ENCODE data around the gene LPCAT1.
"Not testable (repeated sequence)": the region's sequence is repeated elsewhere in the genome, so short reads cannot be mapped to it uniquely, and the experiment has no call there.

LPCAT1 gene

DNA sequence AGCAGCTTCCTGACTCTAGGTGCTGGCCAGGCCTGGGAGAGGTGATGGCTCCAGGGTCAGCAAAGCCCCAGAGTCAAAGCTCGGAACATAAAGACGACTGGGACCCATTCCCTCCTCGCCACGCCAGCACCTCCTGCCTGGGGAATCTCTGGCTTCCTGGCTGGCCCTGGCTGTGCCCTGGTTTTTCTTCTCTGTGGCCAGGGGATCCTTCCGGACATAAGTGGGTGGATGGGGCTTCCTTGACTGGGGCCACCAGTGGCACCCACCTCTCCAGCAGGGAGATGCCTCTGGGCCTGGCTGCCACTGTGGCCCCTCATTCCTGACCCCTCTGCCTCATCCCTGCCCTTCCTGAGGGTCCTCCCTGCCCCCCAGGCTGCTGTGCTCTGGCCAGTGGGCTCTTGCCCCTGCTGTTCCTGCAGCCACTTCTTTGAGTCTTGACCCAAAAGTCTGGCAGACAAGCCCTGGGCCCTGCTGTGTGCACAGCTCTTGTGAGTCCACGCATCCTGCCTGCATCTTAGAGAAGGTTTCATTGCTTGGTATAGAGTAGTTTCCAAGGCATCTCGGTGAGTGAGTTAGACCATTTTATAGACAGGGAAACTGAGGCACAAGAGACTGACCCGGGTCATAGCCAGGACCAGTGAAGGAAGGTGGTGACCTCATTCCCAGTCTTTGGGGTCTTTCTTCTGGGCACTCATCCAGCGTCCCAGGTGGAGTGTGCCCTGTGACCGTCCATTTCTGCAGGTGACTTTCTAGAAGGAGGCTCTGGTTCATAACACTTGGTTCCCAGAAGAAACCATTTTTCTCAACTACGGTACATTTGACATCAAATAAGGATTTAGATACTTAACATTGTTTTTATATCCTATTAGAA lies 17.3 kb upstream of the LPCAT1 start:
- DNase-seq, result no peak

DNA sequence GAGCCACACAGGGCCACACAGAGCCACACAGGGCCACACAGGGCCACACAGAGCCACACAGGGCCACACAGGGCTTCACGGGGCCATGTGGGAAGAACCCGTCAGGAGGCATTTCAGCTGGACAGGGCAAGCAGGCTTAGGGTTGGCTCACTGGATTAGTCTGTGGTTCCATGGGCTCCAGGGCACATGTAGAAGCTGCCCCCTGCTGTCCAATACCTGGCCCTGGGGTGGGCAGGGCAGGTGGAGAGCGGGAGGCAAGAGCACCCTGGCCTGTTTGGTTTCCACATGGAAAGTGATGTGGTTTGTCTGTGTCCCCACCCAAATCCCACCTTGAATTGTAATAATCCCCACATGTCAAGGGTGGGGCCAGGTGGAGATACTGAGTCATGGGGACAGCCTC lies 16.4 kb upstream of the LPCAT1 start:
- DNase-seq, result no peak

DNA sequence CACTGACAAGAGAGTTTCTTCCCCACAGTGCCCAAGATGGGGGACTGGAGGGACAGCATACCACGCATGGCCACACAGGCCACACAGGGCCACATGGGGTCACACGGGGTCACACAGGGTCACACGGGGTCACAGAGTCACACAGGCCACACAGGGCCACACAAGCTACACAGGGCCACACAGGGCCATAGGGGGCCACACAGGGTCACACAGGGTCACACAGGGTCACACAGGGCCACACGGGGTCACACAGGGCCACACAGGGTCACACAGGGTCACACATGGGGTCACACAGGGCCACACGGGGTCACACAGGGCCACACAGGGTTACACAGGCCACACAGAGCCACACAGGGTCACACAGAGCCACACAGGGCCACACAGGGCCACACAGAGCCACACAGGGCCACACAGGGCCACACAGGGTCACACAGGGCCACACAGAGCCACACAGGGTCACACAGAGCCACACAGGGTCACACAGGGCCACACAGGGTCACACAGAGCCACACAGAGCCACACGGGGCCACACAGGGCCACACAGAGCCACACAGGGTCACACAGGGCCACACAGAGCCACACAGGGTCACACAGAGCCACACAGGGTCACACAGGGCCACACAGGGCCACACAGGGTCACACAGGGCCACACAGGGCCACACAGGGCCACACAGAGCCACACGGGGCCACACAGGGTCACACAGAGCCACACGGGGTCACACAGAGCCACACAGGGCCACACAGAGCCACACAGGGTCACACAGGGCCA lies 15.8 kb upstream of the LPCAT1 start:
- not testable (repeated sequence) for DNase-seq

DNA sequence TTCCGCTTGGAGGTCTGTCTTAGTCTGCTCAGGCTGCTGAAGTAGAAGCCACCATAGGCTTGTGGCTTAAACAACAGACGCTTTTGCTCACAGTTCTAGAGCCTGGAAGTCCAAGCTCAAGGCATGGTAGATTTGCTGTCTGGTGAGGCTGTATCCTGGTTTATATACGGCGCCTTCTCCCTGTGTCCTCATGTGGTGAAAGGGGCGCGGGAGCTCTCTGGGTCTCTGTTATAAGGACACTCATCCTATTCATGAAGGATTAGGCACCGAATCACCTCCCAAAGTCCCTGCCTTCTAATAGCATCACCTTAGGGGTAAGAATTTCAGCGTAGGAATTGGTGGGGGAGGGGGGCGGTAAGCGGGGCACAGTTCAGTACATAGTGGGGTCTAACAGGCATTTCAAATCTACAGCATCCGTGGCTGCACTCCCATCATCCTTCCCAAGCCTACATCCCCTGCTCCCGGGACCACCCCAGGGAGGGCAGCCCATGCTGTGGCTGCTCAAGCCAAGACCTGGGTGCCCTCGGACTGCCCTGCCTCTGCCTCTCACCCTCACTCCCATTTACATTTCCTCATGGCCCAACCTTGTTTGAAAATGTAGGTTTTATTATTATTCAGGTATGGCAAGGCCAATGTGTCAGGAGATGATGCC lies 15.1 kb upstream of the LPCAT1 start:
- DNase-seq, result no peak

DNA sequence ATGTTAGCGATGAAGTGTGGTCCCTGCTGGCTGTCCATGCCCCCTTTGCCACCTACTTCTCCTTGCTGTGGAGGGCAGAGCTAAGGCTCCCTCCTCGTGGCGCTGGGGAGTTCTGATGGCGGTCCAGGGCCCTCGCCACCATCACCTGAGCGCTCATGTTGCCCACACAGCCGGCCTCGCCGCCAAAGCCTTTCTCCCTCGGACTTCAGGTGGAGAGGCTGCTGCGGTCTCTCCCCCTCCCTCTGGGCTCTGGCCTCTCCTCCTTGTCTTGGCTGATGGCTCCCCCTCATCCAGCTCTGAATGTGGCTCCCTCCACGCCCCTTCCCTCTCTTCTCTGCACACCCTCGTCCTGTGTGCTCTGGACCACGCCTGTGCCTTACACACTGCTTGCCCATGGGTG lies 14.5 kb upstream of the LPCAT1 start:
- DNase-seq, result no peak

DNA sequence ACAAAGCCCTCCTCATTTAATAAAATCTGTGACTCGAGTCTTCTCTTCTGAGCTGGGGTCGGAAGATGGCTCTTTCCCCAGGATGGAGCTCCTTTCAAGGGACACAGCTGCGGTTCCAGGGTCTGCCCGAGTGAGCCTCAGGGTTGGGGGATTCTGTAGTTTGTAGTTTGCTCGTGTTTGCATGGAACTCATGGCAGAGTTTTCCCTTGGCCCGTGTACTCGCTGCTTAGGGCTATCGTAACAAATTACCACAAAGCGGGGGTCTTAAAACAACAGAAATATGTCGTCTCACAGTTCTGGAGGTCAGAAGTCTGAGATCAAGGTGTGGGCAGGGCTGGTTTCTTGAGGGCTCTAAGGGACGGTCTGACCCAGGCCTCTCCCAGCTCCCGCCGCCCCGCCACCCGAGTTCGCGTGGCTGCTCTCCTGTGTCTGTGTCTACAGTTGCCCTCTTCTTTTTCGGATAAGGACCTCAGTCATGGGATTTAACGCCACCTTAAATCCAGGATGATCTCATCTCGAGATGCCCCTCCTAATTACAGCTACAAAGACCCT lies 13.9 kb upstream of the LPCAT1 start:
- DNase-seq, result no peak

DNA sequence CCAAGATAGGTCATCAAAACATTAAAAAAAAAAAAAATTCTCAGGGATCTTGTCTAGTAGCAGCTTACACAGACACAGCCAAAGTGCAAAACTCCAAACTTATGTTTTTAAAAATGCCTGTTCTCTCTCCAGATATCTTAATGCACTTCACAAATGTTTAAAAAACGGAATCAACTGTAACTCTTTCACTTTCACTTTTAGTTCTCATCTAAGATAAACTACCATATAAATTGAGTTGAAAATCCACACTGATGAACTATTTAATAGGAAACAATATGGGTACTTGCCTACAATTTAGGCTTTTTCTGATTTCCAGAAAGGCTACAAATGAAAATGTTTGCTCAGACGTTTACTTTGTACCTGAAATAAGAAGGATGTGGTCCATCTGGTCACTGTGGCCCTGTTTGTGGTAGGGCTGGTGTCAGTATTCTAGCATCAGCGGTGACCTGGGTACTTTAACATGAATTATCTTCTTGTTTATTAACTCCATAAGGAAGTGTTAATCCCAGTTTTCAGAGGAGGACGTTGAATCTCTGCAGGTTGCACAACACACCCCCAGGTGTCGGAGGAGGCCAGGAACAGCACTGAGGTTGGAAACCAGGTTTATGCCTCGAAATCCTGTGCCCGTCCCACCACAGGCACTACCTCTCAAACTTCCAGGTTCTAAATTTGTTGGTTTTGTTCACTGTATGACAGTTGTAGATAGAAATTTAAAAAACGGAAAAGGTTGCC lies 13.3 kb upstream of the LPCAT1 start:
- DNase-seq, result no peak

DNA sequence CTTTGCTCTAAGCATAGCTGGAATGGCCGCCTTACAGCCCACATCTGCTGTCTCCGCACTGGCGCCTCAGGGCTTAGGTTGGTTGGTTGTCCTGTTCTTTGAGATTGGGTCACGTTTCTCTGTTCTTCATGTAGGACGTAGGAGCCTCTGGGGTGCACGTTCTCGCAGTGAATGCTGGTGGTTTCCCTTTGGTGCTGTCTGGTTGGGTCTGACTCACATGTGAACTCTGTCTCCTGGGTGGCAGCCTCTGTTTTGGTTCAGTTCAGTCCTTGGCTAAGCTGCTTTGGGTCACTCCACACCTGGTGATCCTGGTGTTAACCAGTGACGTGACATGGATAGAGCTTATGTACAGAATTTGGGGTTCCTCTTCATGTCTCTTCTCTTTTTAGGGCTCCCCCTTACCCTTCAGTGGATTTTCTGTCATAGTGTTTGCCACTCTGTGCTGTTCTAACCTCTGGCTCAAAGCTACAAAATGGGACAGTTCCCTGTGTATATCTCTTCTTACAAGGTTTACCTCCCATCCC lies 12.6 kb upstream of the LPCAT1 start:
- no peak for DNase-seq

DNA sequence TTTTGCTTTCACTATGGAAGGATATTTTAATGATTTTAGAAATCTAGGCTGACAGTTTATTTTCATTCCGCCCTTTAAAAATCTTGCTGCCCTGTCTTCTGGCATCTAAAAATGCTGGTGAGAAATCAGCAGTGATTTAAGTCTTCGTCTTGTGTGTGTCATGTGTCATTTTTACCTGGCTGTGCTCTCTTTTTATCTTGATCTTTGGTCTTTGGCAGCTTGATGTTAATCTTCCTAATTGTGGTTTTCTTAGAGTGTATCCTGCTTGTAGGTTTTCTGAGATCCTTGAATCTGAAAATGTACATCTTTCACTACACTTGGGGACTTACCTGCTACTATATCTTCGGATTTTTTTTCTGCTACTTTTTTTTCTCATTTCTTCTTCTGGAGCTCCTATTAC lies 11.9 kb upstream of the LPCAT1 start:
- no peak for DNase-seq

DNA sequence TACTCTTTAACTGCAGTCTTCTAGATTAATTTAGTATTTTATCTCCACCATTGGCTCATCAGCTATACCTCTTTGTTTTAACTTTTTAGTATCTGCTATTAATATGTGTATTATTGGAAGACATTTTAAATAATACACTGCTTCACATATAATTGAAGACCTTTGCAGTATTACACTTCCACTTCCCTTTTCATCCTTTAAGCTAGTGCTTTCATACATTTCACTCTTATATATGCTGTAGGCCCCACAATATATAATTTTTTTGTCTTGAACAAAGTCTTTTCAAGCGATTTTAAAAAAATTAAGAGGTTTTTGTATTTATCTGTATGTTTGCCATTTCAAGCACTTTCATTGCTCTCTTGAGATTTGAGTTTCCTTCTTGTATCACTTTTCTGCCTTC lies 8.6 kb upstream of the LPCAT1 start:
- no peak for DNase-seq

DNA sequence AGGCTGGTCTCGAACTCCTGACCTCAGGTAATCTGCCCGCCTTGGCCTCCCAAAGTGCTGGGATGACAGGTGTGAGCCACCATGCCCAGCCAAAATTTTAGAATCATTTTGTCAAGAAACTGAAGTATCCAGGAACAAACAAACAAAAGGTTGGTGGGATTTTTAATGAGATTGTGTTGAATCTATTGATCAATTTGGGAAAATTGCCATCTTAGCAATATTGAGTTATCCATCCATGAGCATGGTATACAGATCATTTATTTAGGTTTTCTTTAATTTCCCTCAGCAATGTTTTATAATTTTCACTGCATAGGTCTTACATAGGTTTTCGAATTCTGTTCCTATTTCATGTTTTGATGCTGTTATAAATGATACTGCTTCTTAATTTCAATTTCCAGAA lies 5.7 kb upstream of the LPCAT1 start:
- no peak for DNase-seq

DNA sequence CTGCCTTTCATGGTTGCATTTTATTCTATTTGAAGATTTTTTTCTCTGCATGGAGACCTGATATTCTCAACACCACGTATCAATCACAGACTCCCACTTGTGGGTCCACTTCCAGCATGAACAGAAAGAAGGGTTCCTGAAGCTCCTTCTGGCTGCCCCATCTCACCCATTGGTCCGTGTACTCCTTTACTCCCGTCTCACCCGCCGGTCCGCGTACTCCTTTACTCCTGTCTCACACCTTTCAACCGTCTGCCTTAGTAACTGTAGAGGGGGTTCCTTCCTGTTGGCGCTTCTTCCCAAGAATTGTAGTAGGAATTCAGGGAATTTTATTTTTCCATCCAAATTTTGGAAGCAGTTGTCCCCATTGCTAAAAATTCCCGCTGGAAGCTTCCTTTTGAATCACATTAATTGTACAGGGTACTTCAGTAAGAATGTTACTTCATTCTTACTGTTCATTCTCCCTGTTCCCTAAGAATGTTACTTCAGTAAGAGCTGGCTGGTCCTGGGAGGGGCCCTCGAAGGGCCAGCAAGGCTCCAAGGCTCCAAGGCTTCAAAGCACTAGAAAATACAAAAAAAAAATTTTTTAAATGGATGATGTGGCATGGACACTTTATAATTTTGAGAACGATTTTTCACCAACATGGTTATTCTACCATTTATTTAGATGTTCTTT lies 3.9 kb upstream of the LPCAT1 start:
- DNase-seq, result no peak

DNA sequence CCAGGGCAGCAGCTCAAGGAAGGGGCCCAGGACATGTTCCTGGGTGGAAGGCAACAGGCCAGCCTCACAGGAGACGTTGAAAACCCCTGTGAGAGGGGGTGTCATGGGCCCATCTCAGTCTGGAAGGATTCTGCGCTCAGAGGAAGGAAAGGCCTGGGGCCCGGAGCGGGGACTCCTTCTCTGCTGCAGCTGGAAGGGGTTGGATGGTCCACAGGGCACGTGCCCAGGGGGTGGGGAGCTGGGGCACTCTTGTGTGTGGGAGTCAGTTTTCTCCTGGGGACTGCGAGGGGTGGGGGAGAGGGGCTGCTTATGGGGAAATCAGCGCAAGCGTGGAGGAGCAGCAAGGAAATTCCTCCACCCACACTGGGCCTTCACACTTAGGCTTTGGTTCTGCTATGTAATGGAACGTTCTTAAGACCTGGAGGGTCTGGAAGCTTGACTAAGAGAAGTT lies 2.9 kb upstream of the LPCAT1 start:
- DNase-seq, result no peak

DNA sequence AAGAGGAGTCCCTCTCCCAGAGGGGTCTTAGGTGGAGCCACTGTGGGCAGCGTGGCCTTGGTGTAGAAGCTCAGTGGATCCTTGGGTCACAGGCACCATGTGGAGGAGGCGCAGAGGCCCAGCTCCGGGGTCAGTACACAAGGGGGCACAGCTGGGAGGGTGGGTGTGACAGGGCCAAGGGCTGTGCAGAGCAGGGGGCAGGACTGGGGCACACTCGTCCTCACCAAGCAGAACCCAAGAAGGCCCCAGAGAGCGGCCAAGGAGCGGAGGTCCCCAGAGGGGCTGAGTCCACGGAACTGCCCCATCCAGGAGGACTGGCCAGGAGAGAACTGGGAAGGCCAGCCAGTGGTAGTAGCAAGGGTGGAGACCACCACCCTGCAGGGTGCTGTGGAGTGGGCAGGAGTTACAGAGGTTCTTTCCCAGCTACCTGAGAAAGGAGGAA lies 2.5 kb upstream of the LPCAT1 start:
- DNase-seq, result no peak

DNA sequence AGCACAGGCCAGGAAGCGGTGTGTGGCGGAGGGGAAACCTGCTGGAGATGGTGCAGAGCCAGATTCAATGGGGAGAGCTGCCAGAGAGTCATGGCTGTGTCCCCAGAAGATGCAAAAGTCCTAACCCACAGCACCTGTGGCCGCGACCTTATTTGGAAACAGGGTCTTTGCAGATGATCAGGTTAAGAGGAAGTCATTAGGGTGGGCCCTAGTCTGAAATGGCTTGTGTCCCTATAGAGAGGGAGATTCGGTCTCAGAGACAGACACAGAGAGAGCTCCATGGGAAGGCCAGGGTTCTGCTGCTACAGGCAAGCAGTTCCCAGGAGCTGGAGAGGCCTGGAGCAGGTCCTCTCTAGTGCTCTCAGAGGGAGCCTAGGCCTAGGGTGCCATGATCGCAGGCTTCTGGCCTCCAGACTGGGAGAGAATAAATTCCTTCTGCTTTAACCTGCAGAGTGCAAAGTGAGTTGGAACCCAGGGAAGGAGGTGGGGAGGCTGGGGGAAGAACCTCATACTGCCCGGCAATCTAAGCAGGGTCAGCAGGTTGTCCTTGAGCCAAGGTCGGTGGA lies 1.9 kb upstream of the LPCAT1 start:
- DNase-seq, result no peak

DNA sequence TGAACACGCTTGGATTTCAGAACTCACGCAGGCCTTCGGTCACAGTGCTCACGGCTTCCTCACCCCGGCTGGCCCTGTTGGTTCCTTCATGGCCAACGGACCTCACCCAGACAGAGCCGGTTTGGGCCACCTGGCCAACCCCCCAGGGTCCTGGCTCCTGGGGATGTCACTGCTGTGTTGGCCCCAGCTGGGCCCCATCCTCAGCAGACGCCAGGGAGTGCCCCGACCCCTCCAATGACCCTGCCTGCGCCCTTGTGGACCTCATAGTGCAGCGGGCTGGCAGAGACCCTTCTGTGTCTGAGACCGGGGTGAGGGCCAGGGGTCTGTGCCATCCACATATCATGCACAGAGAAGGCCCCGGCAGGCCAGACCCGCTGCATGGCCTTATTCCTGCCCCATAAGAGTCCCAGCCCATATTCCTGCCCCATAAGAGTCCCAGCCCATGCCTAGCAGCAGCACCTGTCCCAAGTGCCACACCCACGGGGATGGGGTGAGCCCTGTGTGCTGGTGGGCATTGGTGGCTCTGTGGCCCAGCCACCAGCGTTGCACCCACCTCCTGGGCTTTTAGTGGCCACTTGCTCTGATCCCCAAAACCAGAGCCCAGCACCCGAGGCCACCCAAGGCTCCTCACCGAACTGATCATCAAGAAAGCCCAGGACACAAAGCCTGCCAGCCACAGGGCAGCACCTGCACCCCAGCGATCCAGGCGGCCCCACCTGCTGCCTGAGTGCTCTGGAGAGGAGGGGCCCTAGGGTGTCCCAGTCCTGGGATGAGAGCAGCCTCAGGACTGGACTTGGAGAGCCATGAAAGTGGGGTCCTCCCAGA lies 1.3 kb upstream of the LPCAT1 start:
- no peak for DNase-seq

DNA sequence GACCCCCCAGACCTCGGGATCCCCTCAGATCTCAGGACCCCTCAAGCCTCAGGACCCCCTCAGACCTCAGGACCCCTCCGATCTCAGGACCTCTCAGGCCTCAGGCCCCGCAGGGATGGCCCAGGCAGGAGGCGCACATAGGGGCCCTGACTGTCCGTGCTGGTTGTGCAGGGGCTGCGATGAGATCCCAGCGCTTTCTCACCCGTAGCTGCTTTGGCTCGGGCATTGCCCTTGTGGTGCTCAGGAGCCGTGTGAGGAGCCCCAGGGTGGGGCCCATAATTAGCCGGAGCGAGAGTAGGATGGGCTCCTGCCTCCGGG lies 680 bp upstream of the LPCAT1 start:
- DNase-seq, result no peak

DNA sequence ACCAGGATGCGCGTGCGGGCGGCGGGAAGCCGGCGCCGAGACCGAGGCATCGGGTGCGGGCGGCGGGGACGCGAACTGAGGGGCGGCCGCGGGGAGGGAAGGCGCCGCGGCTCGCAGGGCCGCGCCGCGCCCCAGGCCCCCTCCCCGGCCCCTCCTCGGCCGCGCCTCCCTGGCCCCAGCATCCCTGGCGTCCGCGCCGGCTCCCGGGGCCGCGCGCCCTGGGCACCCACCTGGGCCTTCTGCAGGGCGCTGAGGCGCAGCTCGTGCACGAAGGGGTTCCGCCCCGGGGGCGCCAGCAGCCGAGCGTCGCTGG lies 324 bp downstream of the LPCAT1 start:
- DNase-seq, result no peak

DNA sequence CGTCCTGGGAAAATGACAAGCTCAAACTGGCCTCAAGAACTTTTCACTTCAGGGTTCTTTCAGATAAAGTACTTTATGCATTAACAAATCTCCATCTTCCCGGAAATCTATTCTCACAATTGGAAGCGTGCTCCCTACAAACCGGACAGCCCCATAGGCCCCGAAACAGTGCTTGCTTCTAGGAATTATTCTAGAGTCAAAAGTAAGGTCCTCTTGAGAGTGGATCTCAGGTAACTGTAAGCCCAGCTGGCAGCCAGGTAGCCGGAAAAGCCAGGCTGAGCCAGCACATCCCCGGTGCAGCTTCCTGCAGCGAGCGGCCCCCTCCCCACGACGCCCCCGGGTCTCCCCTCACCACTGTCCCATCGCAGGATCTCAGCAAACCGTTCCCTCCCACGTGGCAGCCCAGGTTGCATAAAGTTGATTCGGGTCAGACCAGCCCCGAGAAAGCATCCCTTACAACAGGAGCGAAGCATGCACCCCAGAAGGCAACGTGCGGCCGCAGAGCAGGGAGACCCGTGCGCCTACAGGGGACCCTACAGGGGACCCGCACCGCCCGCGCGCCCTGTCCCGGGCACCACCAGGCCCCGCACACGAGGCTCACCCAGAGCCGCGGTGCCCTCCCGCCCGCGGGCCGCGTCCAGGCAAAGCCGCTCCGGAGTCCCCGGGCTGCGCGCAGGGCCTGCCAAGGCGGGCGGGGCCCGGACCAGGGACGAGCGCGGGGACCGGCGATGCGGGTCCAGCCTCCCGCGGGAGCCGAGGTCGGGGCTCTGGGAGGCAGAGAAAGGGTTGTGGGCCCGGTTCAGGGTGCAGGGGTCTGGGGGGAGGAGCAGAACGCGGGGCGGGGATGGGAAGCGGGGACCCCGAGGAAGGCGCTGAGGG lies 920 bp downstream of the LPCAT1 start:
- no peak for DNase-seq
